DOHH2 (cell line): ENCODE data around the gene GSK3A.
A peak's percentile ranks its signal among the peaks of the same experiment; 100 is the strongest.
"Not testable (repeated sequence)": the region's sequence is repeated elsewhere in the genome, so short reads cannot be mapped to it uniquely, and the experiment has no call there.

Experiments used
- H3F3A ChIP-seq: fragments of 200-600 bp; sonication (generic), shearing (Covaris generic); 2 replicates; pipeline ENCODE4 v1.6.0; 2016; ENCODE audit warnings: antibody characterized with exemption, mild to moderate bottlenecking; ENCODE audit not compliant: control insufficient read depth, insufficient read depth
- H3K27ac ChIP-seq: fragments of 200-600 bp; sonication (generic); 2 replicates; pipeline ENCODE4 v1.5.1; 2014; ENCODE audit warnings: low read depth, mild to moderate bottlenecking, low read length, moderate library complexity
- H3K27me3 ChIP-seq: fragments of 200-600 bp; sonication (generic); 2 replicates; pipeline ENCODE4 v1.6.1; 2014; ENCODE audit warnings: mild to moderate bottlenecking, low read length, mixed read lengths; ENCODE audit not compliant: control insufficient read depth
- H3K36me3 ChIP-seq: fragments of 200-600 bp; sonication (generic); 2 replicates; pipeline ENCODE4 v1.6.1; 2014; ENCODE audit warnings: mild to moderate bottlenecking, low read length, moderate library complexity, mixed read lengths; ENCODE audit not compliant: control insufficient read depth
- H3K4me1 ChIP-seq: fragments of 200-600 bp; sonication (generic); 2 replicates; pipeline ENCODE4 v1.6.1; 2014; ENCODE audit warnings: mild to moderate bottlenecking, low read length, mixed read lengths; ENCODE audit not compliant: control insufficient read depth
- H3K4me2 ChIP-seq: fragments of 200-600 bp; sonication (generic); 2 replicates; pipeline ENCODE4 v1.6.0; 2014; ENCODE audit warnings: mild to moderate bottlenecking, low read length, moderate library complexity
- H3K4me3 ChIP-seq: fragments of 200-600 bp; sonication (generic); 2 replicates; pipeline ENCODE4 v1.5.1; 2014; ENCODE audit warnings: mild to moderate bottlenecking, low read length, mixed read lengths
- H3K79me2 ChIP-seq: fragments of 200-600 bp; sonication (generic); 2 replicates; pipeline ENCODE4 v1.6.1; 2014; ENCODE audit warnings: mild to moderate bottlenecking, low read length, mixed read lengths; ENCODE audit not compliant: control insufficient read depth
- H3K9me2 ChIP-seq: fragments of 200-600 bp; sonication (generic); replicated peaks from 2 replicates; pipeline ENCODE4 v1.6.1; 2014; ENCODE audit warnings: mild to moderate bottlenecking, low read length, mixed read lengths; ENCODE audit not compliant: control insufficient read depth
- H3K9me3 ChIP-seq: fragments of 200-600 bp; sonication (generic); 2 replicates; pipeline ENCODE4 v1.6.1; 2014; ENCODE audit warnings: antibody characterized with exemption, low read length, mixed read lengths; ENCODE audit not compliant: control insufficient read depth, insufficient read depth
- H4K20me1 ChIP-seq: fragments of 200-600 bp; sonication (generic); 2 replicates; pipeline ENCODE4 v1.6.0; 2014; ENCODE audit warnings: low read depth, mild to moderate bottlenecking, antibody characterized with exemption, low read length, moderate library complexity; ENCODE audit not compliant: control insufficient read depth, insufficient read depth
- EZH2phosphoT487 ChIP-seq: fragments of 200-600 bp; sonication (generic); IDR thresholded peaks from 2 replicates; pipeline ENCODE4 v1.6.1; 2017; ENCODE audit warnings: borderline replicate concordance, mild to moderate bottlenecking, antibody characterized with exemption, low read length, moderate library complexity, mixed read lengths
- TF ChIP-seq, protein P1 (sequence below): fragments of 200-600 bp; sonication (generic); IDR thresholded peaks from one replicate; pipeline ENCODE4 v1.5.1; 2014; ENCODE audit warnings: antibody characterized with exemption, mild to moderate bottlenecking, low read depth, low read length; ENCODE audit not compliant: poor library complexity, severe bottlenecking

The GSK3A gene

DNA sequence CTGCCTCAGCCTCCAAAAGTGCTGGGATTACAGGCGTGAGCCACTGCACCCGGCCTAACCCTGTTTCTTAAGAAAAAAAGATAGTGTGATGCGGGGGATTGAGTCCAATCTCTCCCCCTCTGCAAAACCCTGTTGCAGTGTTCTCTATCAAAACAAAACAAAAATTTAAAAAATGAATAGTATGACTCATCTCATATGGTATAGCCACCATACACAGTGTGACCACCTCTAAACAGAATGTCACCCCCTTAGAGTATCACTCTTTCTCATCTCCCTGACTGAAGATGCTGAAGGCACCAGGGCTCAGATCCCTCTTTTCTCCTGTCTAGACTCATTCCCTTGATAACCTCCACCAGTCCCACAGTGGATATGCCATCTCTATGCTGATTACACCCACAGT, 19.4 kb upstream of the GSK3A start:
- H3K4me3 ChIP-seq: no peak overlapping the region
- peaks cover 7% of the 10 kb centered on the region; the same call in 1 of the 2 replicates for H3K27me3 ChIP-seq
- no peak overlapping the region for H3K27ac ChIP-seq
- H3K4me1 ChIP-seq: no peaks in the 10 kb centered on the region
- no peaks in the 10 kb centered on the region for H3K9me3 ChIP-seq
- no peaks in the 10 kb centered on the region for H4K20me1 ChIP-seq
- H3F3A ChIP-seq: no peaks in the 10 kb centered on the region
- no peak overlapping the region for H3K4me2 ChIP-seq
- no peaks in the 10 kb centered on the region for H3K79me2 ChIP-seq
- no peaks in the 10 kb centered on the region for H3K36me3 ChIP-seq
- no peaks in the 10 kb centered on the region for H3K9me2 ChIP-seq
- TF ChIP-seq EZH2phosphoT487: no peak
- TF ChIP-seq, protein P1, sequence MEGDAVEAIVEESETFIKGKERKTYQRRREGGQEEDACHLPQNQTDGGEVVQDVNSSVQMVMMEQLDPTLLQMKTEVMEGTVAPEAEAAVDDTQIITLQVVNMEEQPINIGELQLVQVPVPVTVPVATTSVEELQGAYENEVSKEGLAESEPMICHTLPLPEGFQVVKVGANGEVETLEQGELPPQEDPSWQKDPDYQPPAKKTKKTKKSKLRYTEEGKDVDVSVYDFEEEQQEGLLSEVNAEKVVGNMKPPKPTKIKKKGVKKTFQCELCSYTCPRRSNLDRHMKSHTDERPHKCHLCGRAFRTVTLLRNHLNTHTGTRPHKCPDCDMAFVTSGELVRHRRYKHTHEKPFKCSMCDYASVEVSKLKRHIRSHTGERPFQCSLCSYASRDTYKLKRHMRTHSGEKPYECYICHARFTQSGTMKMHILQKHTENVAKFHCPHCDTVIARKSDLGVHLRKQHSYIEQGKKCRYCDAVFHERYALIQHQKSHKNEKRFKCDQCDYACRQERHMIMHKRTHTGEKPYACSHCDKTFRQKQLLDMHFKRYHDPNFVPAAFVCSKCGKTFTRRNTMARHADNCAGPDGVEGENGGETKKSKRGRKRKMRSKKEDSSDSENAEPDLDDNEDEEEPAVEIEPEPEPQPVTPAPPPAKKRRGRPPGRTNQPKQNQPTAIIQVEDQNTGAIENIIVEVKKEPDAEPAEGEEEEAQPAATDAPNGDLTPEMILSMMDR: no peak

DNA sequence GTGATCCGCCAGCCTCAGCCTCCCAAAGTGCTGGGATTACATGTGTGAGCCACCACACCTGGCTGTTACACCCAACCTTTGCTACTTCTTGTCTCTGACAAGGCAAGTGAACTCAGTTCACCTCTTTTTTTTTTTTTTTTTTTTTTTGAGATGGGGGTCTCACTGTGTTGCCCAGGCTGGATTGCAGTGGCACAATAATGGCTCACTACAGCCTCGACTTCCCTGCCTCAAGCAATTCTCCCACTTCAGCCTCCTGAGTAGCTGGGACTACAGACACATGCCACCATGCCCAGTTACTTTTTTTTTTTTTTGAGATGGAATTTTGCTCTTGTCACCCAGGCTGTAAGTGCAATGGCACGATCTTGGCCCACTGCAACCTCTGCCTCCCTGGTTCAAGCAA, 15.4 kb upstream of the GSK3A start:
- not testable (repeated sequence) for H3K4me2 ChIP-seq, H3K27ac ChIP-seq, H3K9me2 ChIP-seq, H3F3A ChIP-seq, H4K20me1 ChIP-seq, H3K9me3 ChIP-seq, H3K4me3 ChIP-seq
- Histone ChIP-seq H3K79me2 (peaks cover 19% of the 10 kb centered on the region), H3K4me1 (peaks cover 10% of the 10 kb centered on the region), H3K27me3 (peaks cover 15% of the 10 kb centered on the region), H3K36me3 (peaks cover 15% of the 10 kb centered on the region)

- TF ChIP-seq EZH2phosphoT487: no peak
- TF ChIP-seq, protein P1: no peak
- H3K27me3 ChIP-seq: peaks cover 12% of the 10 kb centered on the region
Observed at GRCh38 chr19:42255766-42256745, 13.7 kb upstream of the GSK3A start.

More at GRCh38 chr19:42255766-42256745, 13.7 kb upstream of the GSK3A start:
- H3K4me1 ChIP-seq: peaks cover 24% of the 10 kb centered on the region
- H3K27ac ChIP-seq: no peak overlapping the region
- peaks cover 36% of the 10 kb centered on the region for H3K79me2 ChIP-seq
- peak overlapping the region; percentile 74 for H3K4me3 ChIP-seq
- no peaks in the 10 kb centered on the region for H3K9me2 ChIP-seq
- H3K9me3 ChIP-seq: no peaks in the 10 kb centered on the region
- peaks cover 23% of the 10 kb centered on the region for H3K36me3 ChIP-seq
- no peaks in the 10 kb centered on the region; the same call in 1 of the 2 replicates for H4K20me1 ChIP-seq
- H3F3A ChIP-seq: no peaks in the 10 kb centered on the region
- H3K4me2 ChIP-seq: peak overlapping the region; percentile 74
